HepG2 (cell line): ENCODE results near the gene UBL5. TPM values are rescaled to one million over a fixed set of nuclear protein-coding genes. Genes with fewer than 3 reads are reported as not detected.
A peak's percentile ranks its signal among the peaks of the same experiment; 100 is the strongest.
"Not testable (repeated sequence)": the region's sequence is repeated elsewhere in the genome, so short reads cannot be mapped to it uniquely, and the experiment has no call there.

ENCODE experiments used
- ATAC-seq: fragments of 200-7000 bp; cut with Tn5 transposase; 3 replicates; pipeline ENCODE4 v1.9.1; 2020; ENCODE audit warnings: mild to moderate bottlenecking, moderate library complexity
- BruUV-seq: library from RNA; stranded (reverse); fragments of 400-500 nt; replicated peaks from 2 replicates; lab custom pipeline; 2021; lab: Mats Ljungman, UMichigan
- CTCF ChIA-PET: fragments of 300-600 bp; formaldehyde crosslinking; extraction: SDS; loops from one replicate; lab custom pipeline; 2021; ENCODE audit warnings: low total read pairs, inconsistent platforms, low intra/inter-chr PET ratio; lab: Yijun Ruan, JAX
- POLR2A ChIA-PET: fragments of 350-600 bp; sonication (Branson Sonifier 250); formaldehyde crosslinking; loops from one replicate; lab custom pipeline; 2020; ENCODE audit warnings: antibody characterized with exemption, inconsistent platforms; lab: Yijun Ruan, JAX
- DNase-seq: peaks from one replicate; pipeline ENCODE4 v3.0.0-alpha.2; 2015; ENCODE audit warnings: low spot score
- FAIRE-seq: peaks from 3 replicates; lab custom pipeline; 2011; peaks lifted over from hg19 to GRCh38; lab: Jason Lieb, UNC
- H2AFZ ChIP-seq: one replicate; pipeline ENCODE4 v1.6.1; 2011; ENCODE audit warnings: low read length, inconsistent platforms
- H3K27ac ChIP-seq: fragments of 300-600 bp; 3 replicates; pipeline ENCODE4 v1.8.0; 2011; ENCODE audit warnings: mixed run types, mild to moderate bottlenecking, mixed read lengths, low read length, inconsistent platforms; ENCODE audit not compliant: insufficient read depth; ENCODE audit errors: extremely low read length
- H3K27me3 ChIP-seq, 2 experiments: fragments of 200-600 bp in 1 of 2; 2 replicates in 1 of 2; 3 replicates in 1 of 2; pipeline versions ENCODE4 v1.6.0 to v1.8.0; 2011; ENCODE audit warnings: low read length in 2 of 2, mild to moderate bottlenecking in 2 of 2, moderate library complexity in 2 of 2, inconsistent platforms in 1 of 2; ENCODE audit not compliant: insufficient read depth in 2 of 2, control insufficient read depth in 1 of 2
- H3K36me3 ChIP-seq, 2 experiments: fragments of 200-600 bp in 1 of 2; replicated peaks in 1 of 2; 2 replicates in 1 of 2; 3 replicates in 1 of 2; pipeline versions ENCODE4 v1.5.1 to v1.8.0; 2011; ENCODE audit warnings: low read length in 2 of 2, inconsistent platforms in 1 of 2; ENCODE audit not compliant: insufficient read depth in 2 of 2, control insufficient read depth in 1 of 2
- H3K4me1 ChIP-seq: 2 replicates; pipeline ENCODE4 v1.5.1; 2012; ENCODE audit warnings: low read length, inconsistent platforms; ENCODE audit not compliant: insufficient read depth
- H3K4me2 ChIP-seq: 2 replicates; pipeline ENCODE4 v1.6.0; 2011; ENCODE audit warnings: low read depth, low read length, inconsistent platforms
- H3K4me3 ChIP-seq, 3 experiments: fragments of 200-600 bp in 1 of 3; sonication (generic), shearing (Covaris generic) in 1 of 3; replicated peaks in 1 of 3; 2 replicates each; pipeline ENCODE4 v1.5.1; 2011 to 2016; ENCODE audit warnings: low read length in 3 of 3, inconsistent platforms in 2 of 3, low read depth in 2 of 3, mild to moderate bottlenecking in 2 of 3, control low read depth in 1 of 3, mixed read lengths in 1 of 3; ENCODE audit not compliant: insufficient read depth in 1 of 3
- H3K79me2 ChIP-seq: one replicate; pipeline ENCODE4 v1.6.1; 2011; ENCODE audit warnings: low read length, inconsistent platforms; ENCODE audit not compliant: insufficient read depth
- H3K9ac ChIP-seq: 2 replicates; pipeline ENCODE4 v1.6.0; 2011; ENCODE audit warnings: mild to moderate bottlenecking, low read depth, low read length, inconsistent platforms; ENCODE audit not compliant: insufficient read depth
- H3K9me3 ChIP-seq: 2 replicates; pipeline ENCODE4 v1.5.1; 2012; ENCODE audit warnings: mild to moderate bottlenecking, low read length
- H4K20me1 ChIP-seq: 2 replicates; pipeline ENCODE4 v1.6.0; 2011; ENCODE audit warnings: inconsistent platforms, mild to moderate bottlenecking, low read length, moderate library complexity; ENCODE audit not compliant: insufficient read depth
- MNT ChIP-seq: fragments of 450-650 bp; IDR thresholded peaks from 2 replicates; pipeline ENCODE4 v1.6.1; 2016
- ZBTB21 ChIP-seq: sonication (generic); formaldehyde crosslinking; IDR thresholded peaks from 2 replicates; pipeline ENCODE4 v1.4.0; 2020; ENCODE audit warnings: missing genetic modification reagents
- ZFP91 ChIP-seq: sonication (generic); formaldehyde crosslinking; IDR thresholded peaks from 2 replicates; pipeline ENCODE4 v1.9.0; 2022; ENCODE audit warnings: missing genetic modification reagents, mild to moderate bottlenecking, borderline replicate concordance
- ZNF234 ChIP-seq: sonication (generic); formaldehyde crosslinking; conservative IDR thresholded peaks from 2 replicates; pipeline ENCODE4 v1.5.1; 2020; ENCODE audit warnings: mild to moderate bottlenecking, missing genetic modification reagents
- ZNF264 ChIP-seq: sonication (generic); formaldehyde crosslinking; IDR thresholded peaks from 2 replicates; pipeline ENCODE4 v1.4.0; 2020; ENCODE audit warnings: missing genetic modification reagents
- ZNF747 ChIP-seq: sonication (generic); formaldehyde crosslinking; IDR thresholded peaks from 2 replicates; pipeline ENCODE4 v1.8.1; 2023; ENCODE audit warnings: missing genetic modification reagents, mild to moderate bottlenecking, borderline replicate concordance
- WGBS: methylation state at CpG from one replicate; pipeline ENCODE4 v1.1.6; 2017; ENCODE audit warnings: low lambda C conversion rate; 5-methylcytosine and 5-hydroxymethylcytosine counted together
- in situ Hi-C: cut with HindIII; loops from 2 replicates; pipeline ENCODE4 v1.10.0; 2017; ENCODE audit warnings: low pct_unique_long_range_greater_than_20kb; ENCODE audit not compliant: extremely low pct_ligation_motif_present
- intact Hi-C: fragments of 100-400 bp; cut with micrococcal nuclease; formaldehyde crosslinking; loops from one replicate; pipeline ENCODE4 v1.10.0; 2022; ENCODE audit not compliant: unreplicated experiment
- polyA plus RNA-seq, 8 experiments: library from polyadenylated mRNA; depleted of rRNA in 3 of 8; stranded (reverse) in 7 of 8; unstranded in 1 of 8; fragments of >200 nt; fragmentation: Illumina TruSeq in 4 of 8; extraction: Trizol in 4 of 8; gene quantifications; 2 replicates each; pipeline versions ENCODE4 v1.2.1 to v1.2.3, GENCODE V29; 2011 to 2016; ENCODE audit warnings: low read depth in 4 of 8, missing spikeins in 1 of 8, mixed read lengths in 1 of 8; ENCODE audit not compliant: insufficient read depth in 1 of 8
- total RNA-seq, 5 experiments: library from RNA; depleted of rRNA; stranded (reverse); fragments of >200 nt; fragmentation: Illumina TruSeq; extraction: Trizol; gene quantifications; 2 replicates each; pipeline ENCODE4 v1.2.3, GENCODE V29; 2016; ENCODE audit warnings: low read depth in 1 of 5

Gene UBL5
- total and polyA plus RNA-seq, 2 of the 13 experiments (the other 11 are each of a cell fraction or from before 2014, with no cell fraction given): 373 to 487 TPM

- no peak for TF ChIP-seq ZNF747
- TF ChIP-seq ZFP91 (CRISPR knock-in tag): no peak
- no peak for TF ChIP-seq ZBTB21 (CRISPR knock-in tag)
- no peak for TF ChIP-seq ZNF234 (CRISPR knock-in tag)
- TF ChIP-seq MNT: no peak
Measured at GRCh38 chr19:9842834-9843625, 15.3 kb downstream of the UBL5 start (continued).

GRCh38 chr19:9843626-9844273, 16.0 kb downstream of the UBL5 start:
- in situ Hi-C loops, intact Hi-C loops, H3K4me2 ChIP-seq, FAIRE-seq, DNase-seq, H3K4me1 ChIP-seq, ATAC-seq, H2AFZ ChIP-seq, H3K27ac ChIP-seq, BruUV-seq, POLR2A ChIA-PET, H3K9ac ChIP-seq, H3K9me3 ChIP-seq, H3K79me2 ChIP-seq, H4K20me1 ChIP-seq, CTCF ChIA-PET, H3K4me3 ChIP-seq, H3K27me3 ChIP-seq: not testable (repeated sequence)
- peak; percentile 99 for TF ChIP-seq ZNF264
- 99% methylated on average over 10 of the region's 12 CpGs for WGBS
- H3K36me3 ChIP-seq: peaks cover 21 to 60% of the 10 kb centered on the region in 2 experiments; a peak in 4 of 5 replicates
